NCI-H526 (cell line): ENCODE measurements around the gene CDH4.

ENCODE experiments used
- DNase-seq, 2 experiments: peaks; one replicate each; lab custom pipeline; 2025; lab: John Stamatoyannopoulos, UW

Gene CDH4

DNA sequence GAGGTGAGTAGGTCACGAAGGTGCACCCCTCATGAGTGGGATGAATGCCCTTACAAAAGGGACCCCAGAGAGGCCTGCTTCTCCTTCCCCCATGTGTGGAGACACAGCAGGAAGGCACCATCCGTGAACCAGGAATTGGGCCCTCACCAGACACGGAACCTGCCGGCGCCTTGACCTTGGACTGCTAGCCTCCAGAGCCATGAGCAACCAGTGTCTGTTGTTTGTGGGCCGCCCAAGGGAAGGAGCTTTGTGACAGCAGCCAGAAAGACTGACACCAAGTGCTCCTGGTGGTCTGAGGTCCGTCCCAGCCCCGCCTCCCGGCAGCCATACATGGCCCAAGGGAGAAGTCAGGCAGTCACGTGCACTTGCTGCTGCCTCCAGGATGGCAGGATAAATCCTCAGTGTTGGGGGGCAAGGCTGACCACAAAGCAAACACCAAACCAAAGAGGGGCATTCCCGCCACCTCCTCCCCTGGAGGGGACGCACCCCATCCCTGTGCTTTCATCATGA lies 29.3 kb downstream of the CDH4 start:
- no peak for DNase-seq

DNA sequence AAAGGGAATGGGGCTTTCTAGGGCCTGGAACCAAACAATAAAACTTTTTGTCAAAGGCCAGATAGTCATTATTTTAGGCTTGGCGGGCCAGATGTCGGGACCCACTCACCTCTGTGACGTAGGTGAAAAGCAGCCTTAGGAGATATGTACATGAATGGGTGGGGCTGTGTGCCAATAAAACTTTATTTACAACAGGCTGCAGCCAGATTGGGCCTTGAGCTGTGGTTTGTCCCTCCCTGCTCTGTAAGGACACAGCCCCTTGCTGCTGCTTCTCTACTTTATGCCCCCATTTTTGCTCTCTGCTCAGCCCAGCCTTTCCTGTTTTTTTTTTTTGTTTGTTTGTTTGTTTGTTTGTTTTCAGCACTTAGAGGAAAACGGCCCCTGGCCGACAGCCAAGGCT lies 32.7 kb downstream of the CDH4 start:
- DNase-seq, result no peak

DNA sequence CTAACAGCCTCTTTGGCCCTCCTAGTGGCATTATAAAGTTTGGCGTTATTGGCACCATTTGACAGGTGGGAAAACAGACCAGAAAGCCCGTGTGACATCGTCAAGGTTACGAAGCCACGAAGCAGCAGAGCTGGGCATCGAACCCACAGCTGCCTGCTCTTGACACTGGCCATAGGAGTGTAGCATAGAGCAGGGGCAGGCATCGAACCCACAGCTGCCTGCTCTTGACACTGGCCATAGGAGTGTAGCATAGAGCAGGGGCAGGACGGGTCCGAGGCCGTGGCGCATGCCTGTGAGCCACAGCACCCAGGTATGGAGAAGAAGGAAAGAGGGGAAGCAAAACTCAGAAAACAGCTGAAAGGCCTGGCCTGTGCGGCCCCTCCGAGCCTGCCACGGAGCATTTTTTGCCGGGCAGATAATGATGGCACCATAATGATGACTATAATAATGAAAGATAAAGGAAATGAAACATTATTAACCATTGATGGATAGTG lies 33.1 kb downstream of the CDH4 start:
- DNase-seq, result no peak

DNA sequence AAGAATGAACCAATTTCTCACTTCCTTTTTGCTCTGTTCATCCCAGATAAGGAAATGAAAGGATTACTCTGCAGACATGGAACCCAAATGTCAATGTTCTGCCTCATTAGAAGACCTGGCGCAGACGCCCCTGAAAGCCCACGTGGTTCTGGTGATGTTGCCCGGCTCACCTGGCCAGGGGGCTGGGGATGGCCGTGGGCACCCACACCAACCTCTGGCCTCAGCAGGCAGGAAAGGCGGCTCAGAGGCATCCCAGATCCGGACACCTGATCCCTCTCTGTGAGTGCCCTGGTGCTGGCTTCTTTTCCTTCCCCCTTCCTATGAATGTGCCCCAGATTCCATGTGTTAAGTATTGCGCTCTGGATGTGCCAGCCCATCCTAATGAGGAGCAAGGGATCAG lies 33.6 kb downstream of the CDH4 start:
- DNase-seq, result no peak

DNA sequence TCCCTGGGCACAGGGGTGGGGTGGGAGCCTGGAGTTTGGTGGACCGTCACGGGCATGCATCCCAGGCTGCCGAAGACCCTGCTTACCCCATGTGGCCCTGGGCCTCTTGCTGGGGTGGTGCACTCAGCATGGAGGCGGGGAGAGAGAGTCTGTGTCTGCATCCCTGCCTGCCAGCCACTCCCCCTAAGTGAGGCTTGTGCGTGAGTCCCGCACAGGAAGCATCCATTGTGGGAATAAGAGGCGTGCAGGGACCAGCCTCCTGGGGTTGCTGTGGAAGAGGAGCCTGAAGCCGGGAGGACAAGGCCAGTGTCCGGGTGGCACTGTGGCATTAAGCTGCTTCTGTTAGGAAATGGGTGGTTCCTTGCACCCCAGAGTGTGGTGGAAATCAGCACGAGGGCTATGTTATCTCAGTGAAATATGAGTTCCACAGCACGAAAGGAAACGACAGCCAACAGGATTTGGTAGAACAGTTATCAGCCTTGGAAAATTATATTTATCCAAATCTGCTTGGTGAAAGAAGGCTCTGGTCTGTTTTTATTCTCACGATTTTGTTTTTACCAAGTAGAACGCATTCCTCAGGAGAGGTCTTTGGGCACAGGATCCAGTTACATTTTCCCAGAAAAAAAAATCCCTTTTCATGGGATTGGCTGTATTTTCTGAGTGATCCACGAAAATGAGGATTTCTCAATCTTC lies 35.7 kb downstream of the CDH4 start:
- DNase-seq, result no peak

DNA sequence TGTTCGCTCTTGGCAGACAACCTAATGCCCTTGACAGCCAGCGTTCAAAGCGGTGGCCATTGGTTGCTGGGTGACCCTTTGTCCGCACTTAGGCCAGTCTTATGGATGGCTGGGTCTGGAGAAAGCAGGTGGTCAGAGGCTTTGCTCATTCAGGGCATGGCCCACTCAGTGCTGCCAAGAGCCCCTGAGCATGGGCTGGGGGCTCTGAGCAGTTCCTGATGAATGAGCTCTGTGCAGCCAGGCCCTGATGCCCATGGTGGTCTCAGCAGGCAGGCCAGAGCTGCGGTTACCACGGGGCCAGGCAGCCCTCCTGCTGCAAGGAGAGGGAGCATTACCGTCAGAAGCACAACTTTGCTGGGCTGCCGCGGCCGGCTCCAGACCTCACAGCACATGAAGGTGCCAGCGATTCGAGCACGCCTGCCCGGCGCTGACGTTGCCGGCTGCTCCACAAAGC lies 36.3 kb downstream of the CDH4 start:
- no peak for DNase-seq

DNA sequence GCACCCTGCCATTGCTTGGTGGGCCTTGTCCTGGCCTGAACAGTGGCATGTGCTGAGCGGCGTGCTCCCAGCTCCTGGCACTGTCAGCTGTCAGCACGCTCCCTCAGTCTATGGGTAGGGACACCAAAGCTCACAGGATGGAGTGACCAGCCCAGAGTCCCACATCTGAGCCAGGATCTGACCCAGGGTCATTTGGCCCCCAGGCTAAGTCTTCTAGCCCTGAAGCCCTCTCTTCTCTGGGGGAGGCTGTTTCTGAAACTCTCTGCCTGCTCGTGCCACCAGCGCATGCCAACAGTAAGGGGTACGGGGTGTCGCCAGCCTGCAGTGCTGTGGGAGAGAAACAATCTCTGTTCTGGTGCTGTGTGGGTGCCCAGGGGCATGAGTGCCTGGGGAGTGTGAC lies 37.1 kb downstream of the CDH4 start:
- no peak for DNase-seq

DNA sequence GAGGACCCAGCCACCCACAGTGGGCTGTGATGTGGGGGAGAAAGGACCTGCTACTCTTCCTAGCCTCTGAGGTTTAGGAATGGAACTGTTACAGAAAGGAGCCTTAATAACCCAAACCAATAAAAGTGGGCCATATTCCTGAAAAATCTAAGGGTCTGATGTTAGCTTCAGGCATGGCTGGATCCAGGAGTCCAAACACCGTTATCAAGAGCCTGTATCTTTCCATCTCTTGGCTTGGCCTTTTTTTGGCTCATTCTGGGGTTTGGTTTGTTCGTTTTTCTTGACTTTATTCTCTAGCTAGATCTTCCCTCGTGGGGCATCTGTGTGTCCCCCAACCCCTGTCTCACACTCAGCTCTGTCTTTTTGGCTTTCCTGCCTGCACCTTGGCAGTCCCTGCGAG lies 38.7 kb downstream of the CDH4 start:
- no peak for DNase-seq

DNA sequence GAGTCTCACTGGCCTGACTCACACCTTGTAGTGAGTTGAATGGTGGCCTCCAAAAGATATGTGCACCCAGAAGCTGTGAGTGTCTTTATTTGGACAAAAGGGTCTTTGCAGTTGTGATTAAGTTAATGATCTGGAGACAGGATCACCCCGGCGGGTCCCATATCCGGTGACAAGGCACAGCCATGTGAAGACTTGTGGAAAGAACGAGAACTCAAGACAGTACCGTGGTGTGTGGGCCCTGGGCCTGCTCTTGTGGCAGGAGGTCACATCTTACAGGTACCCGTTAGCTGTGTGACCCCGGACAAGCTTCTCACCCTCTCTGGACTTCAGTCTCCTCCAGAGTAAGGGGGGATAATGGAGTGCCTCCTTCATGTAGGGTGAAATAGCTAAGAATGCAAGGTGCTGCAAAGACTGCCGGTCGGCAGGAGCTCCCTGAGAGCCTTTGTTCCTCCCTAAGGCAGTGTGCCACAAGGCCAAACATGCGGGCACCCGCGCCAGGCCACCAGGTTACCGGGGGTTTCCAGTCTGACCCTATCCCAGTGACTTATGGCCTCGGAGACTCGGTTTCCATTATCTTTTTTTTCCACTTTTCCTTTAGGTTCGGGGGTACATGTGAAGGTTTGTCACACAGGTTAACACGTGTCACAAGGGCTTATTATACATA lies 39.2 kb downstream of the CDH4 start:
- DNase-seq, result no peak

DNA sequence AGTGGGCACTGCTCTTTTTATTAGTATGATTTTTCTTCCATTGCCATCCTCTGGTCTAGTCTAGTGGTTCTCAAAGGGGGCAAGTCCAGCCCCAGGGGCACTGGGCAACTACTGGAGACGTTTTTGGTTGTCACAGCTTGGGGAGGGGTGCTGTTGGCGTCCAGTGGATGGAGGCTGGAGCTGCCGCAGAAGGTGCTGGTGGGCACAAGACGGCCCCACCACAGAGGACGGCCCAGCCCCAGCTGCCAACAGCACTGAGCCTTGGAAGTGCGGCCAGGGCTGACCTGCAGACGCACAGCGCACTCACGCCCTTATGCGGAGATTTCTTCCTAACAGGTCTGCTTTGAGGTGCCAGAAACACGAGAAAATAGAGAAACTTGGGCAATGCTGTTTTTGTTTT lies 40.3 kb downstream of the CDH4 start:
- DNase-seq, result no peak

DNA sequence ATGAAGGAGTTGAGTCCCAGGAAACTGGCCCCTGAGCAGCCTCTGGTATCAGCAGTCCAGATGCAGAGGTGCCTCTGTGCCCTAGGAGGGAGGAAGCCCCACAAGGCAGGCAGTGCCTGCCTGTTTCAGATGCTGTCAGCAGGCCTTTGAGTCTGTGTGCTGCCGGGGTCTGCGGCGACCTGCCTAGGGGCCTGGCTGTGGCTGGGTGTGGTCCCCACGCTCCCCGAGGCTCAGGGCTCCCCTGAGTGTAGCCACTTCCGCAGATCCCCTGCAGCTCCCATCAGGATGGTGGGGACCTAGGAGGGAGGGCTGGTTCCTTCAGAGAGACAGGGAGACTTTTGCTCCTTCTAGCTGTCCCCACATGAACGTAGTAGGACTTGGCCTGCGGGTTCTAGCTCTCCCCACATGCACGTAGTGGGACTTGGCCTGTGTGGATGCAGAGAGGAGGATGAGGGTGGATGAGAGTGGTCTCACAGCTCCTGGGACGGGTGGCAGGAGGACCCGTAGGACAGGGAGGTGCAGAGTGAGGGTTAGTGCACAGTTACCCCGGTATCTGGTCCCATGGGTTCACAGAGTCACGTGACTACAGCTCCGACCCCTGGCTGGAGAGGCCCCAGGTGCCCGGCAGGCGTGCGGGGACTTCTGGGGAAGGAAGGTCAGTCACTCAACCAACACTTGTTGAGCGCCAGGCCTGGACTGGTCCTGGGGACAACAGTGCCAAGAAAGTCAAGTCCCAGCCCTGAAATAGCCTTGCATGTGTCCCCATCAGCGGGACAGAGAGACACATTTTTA lies 41.0 kb downstream of the CDH4 start:
- no peak for DNase-seq

DNA sequence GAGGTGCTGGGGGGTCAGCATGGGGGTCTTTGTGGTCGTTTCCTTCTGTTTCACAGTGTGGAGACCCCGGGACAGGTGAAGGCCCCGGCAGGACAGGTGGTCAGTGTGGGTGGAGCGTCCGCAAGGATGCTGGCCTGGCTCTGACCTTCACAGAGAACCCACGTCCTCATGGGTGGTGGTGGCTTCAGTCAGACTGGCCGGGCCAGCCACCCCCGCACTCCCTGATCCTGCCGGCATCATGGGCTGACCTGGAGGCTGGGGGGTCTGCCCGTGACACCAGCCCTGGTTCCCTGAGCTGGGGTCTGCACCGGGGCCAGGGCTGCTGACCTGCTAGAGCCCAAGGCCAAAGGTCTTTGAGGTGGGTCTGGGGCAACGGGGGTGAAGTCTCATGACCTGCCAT lies 41.9 kb downstream of the CDH4 start:
- DNase-seq, result no peak

DNA sequence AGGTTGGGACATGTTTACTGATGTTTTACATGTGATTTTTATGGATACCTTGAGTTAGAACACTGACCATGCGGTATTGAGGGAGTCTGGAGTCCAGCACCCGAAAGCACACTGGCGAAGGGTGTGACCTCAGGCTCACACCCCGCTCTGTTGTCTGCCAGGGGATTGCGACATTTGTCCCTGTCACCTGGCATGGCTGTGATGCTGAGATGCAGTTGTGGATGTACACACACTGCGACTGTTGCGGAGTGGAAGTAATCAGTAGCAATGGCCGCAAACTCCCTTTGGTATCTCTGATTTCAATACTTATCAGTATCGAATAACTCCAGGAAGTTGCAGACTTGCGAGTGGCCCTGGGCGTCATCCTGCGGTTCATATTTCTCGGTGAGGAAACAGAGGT lies 43.2 kb downstream of the CDH4 start:
- DNase-seq, result no peak

DNA sequence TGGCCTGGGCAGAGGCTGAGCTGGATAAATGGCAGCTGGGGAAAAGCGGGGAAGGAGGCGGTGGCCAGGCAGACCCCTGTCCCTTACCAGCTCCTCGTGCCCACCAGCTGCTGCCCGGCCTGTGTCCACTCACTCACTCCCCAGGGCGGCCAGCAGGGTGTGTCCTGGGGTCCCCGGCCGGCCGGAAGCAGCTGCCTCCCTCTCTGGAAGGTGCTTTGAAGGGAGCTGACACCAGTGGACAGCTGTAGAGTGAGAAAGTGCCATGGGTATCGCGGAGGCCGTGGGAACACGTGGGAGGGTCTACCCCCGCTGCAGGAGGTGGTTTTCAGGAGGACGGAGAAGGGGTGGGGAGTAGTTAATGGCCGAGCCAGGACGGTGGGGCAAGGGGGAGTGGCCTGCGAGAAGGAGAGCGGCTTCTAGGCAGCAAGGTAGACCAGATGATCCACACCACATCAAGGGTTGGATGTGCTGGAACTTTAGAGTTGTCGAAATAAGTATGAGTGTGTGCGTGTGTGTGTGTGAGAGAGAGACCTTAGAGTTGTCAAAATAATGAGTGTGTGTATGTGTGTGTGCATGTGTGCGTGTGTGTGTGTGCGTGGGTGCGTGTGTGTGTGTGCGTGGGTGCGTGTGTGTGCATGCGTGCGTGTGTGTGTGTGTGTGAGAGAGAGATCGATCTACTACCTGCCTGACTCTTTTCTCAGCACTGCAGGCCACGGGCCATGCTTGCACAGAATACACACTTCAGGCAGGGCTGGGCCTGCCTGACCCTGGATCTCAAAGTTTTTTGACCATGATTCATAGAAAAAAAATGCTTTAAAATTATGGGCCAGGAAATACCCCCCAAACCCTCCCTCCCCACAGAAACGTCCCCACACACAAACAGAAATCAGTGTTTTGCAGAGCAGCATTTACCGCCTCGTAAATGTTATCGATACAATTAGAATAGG lies 43.9 kb downstream of the CDH4 start:
- no peak for DNase-seq

DNA sequence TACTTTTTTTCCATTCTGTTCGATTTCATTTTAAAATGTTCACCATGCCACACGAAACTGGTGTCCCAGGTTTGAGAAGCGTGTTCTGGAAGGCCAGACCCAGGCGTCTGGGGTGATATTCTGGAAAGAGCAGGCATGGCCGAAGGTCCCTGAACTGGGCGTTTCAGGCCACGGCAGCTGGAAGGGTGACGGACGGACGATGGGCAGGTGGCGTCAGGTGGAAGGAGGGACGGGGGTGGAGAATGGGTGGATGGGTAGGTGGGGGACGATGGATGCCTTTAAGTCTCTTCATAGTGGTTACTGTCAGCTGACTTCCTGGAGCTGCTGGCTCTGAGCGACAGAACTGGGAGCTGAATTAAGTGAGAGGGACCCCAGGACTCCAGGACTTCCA lies 44.6 kb downstream of the CDH4 start:
- no peak for DNase-seq

DNA sequence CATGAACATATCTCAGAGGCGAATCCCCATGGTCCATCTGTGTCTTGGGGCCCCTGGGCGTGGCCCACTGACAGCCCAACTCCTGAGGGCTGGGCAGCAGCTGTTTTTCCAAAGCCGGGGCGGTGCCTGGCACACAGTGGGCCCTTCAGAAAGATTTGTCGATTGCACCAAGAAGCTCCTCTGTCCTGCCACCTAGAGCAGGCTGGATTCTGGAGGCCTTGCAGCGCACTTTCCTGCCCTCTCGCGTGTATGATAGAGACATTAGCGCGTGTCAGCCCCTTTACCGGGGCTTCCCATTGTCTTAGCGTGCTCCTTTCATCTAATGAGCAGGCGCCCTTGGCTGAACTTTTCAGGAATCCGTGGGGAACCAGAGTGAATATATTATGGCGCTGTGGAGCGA lies 45.4 kb downstream of the CDH4 start:
- no peak for DNase-seq

DNA sequence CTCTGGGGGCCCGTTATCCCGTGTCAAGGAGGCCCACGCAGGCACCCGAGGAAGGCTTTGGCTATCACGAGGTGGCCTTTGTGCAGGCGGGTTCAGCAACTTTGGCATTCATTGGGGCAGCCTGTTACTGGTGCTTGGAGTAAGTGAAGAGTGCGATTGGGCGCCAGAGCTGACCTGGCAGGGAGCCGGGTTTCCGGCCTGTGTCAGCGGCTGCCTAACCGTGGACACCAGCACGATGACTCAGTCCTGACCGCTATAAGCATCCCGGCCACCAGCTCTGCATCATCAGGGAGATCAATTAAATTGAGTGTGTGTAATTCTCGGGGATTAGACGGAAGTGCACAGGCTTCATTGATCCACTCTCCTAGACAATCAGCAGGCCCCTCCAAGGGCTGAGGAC lies 45.9 kb downstream of the CDH4 start:
- DNase-seq, result no peak

DNA sequence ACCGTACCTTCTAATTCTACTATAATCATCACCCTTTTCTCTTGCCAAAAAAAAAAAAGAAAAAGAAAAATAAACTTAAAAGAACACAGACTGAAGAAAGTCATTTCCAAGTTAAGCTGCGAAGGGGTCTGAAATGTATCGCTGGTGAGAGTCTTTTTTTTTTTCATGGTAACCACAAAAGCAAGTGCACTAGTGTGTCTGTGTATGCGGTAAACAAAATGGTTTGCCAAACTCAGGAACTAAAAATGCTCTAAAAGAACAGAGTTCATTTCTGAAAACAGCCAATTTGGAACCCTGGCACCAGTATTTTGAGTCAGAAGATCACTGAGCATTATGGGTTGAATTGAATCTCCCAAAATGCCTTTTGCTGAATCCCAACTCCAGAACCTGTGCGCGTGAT lies 46.6 kb downstream of the CDH4 start:
- no peak for DNase-seq

DNA sequence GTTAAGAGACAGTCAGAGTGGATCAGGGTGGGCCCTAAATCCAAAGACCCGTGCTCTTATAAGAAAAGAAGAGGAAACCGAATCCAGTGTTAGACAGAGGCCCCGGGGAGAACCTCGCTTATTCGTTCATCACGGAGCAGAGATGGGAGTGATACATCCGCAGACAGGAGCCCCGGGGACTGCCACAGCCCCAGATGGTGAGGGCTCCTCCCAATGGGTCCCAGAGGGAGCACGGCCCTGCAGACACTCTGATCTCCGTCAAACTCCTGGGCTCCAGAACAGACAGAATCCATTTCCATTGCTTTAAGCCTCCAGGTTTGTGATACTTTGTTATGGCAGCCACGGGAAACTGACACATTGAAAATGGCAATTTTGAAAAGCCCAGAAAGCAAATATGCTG lies 47.0 kb downstream of the CDH4 start:
- DNase-seq, result no peak

DNA sequence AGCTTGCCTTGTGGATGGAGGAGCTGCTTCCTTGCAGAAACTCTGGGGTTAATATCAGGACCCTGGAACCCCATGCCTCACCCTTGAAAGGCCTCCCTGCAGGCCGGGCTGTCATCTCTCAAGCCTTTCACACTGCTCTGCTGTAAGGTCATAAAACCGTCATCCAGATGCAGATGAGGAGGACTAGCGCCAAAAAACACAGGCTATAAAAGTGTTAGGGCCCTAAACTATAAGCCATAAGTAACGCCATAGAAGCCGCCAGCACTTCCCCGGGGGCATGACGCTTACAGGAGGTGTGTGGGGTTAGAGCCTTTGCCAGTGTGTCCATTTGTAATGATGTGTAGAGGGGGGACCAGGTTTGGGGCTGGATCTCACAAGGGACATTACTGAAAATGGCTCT lies 47.6 kb downstream of the CDH4 start:
- peak in 1 of 2 experiments; percentile 25 for DNase-seq

DNA sequence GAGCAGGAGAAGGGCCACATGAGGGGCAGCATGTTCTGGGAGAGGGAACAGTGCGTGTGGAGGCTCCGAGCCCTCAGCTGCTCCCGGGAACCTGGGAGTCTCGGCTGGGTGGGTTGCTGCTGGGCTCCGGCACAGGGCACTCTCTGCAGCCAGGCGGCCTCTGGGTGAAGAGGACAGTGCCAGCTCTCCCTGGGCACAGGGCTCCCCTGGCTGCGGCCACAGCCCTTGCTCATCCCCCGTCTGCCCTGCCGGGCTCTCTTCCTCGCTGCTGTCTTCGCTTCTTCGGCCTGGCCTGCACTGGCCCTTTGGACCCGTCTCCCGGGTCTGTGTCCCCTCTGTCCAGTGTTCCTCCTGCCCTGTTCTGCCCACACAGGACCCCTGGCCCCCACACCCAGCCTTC lies 48.2 kb downstream of the CDH4 start:
- no peak for DNase-seq

DNA sequence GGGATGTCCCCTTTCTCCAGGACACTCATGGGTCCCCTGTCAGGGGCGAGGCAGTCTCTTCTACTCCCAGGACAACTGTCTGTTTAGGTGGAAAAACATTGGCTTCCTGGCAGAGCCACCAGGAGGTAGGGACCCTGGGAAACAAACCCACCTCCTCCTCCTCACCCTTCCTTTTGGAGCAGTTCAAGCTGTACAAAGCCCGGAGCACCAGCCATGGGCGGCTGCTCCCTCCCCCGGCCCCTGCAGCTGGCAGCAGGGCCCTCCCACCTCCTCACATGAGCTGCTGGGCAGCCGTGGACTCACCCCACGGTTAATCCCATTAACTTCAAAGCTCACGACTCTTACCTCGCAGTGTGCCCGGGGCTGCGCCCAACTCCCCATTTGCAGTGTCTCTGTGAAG lies 48.6 kb downstream of the CDH4 start:
- DNase-seq, result no peak
